GM18520 (cell line): ENCODE data around the gene ALB.
"Not testable (repeated sequence)": the region's sequence is repeated elsewhere in the genome, so short reads cannot be mapped to it uniquely, and the experiment has no call there.

ENCODE experiments used
- ATAC-seq: cut with Tn5 transposase; IDR thresholded peaks from one replicate; pipeline ENCODE4 v1.9.1; 2021; ENCODE audit not compliant: unreplicated experiment

ALB gene

GRCh38 chr4:73404042-73404441 is at the start of gene ALB:
ALB (plus strand) TSS chr4:73404287; CDS start chr4:73404328, 41 bp downstream.
- no peak for ATAC-seq

GRCh38 chr4:73357174-73357573 is 46.9 kb upstream of the ALB start:
- ATAC-seq: not testable (repeated sequence)

- not testable (repeated sequence) for ATAC-seq
Observed at GRCh38 chr4:73369506-73370199, 34.4 kb upstream of the ALB start.

GRCh38 chr4:73375328-73375741 is 28.8 kb upstream of the ALB start:
- no peak for ATAC-seq

GRCh38 chr4:73376251-73376650 is 27.8 kb upstream of the ALB start:
- ATAC-seq: no peak

GRCh38 chr4:73376976-73377375 is 27.1 kb upstream of the ALB start:
- no peak for ATAC-seq

GRCh38 chr4:73378887-73379286 is 25.2 kb upstream of the ALB start:
- ATAC-seq: no peak

- no peak for ATAC-seq
Observed at GRCh38 chr4:73379946-73380345, 24.1 kb upstream of the ALB start.

- ATAC-seq: no peak
Observed at GRCh38 chr4:73381214-73381613, 22.9 kb upstream of the ALB start.

GRCh38 chr4:73383452-73383851 is 20.6 kb upstream of the ALB start:
- no peak for ATAC-seq

- ATAC-seq: no peak
Observed at GRCh38 chr4:73387552-73387951, 16.5 kb upstream of the ALB start.

GRCh38 chr4:73388887-73389286 is 15.2 kb upstream of the ALB start:
- no peak for ATAC-seq

GRCh38 chr4:73389663-73390062 is 14.4 kb upstream of the ALB start:
- not testable (repeated sequence) for ATAC-seq

- peak; percentile 43 for ATAC-seq
Observed at GRCh38 chr4:73391774-73392173, 12.3 kb upstream of the ALB start.

GRCh38 chr4:73392936-73393335 is 11.2 kb upstream of the ALB start:
- no peak for ATAC-seq

GRCh38 chr4:73396304-73396703 is 7.8 kb upstream of the ALB start:
- ATAC-seq: no peak

GRCh38 chr4:73396993-73397972 is 6.8 kb upstream of the ALB start:
- no peak for ATAC-seq

GRCh38 chr4:73401412-73401811 is 2.7 kb upstream of the ALB start:
- ATAC-seq: no peak

GRCh38 chr4:73404457-73404856 is 370 bp downstream of the ALB start:
- ATAC-seq: no peak

- ATAC-seq: no peak
Observed at GRCh38 chr4:73405138-73405537, 1.1 kb downstream of the ALB start.

GRCh38 chr4:73406548-73406875 is 2.4 kb downstream of the ALB start:
- no peak for ATAC-seq

GRCh38 chr4:73407227-73407673 is 3.2 kb downstream of the ALB start:
- no peak for ATAC-seq
